Activated T-helper 1 cell treated with anti-CD3 and anti-CD28 coated beads, Interleukin-2, amount 50 U/mL, for 16 hours (primary cell): Measurements from ENCODE around the gene PPP2R3B.
"Not testable (repeated sequence)": the region's sequence is repeated elsewhere in the genome, so short reads cannot be mapped to it uniquely, and the experiment has no call there.

Experiments used
- DNase-seq, 2 donors: peaks; one replicate each; pipeline ENCODE4 v3.0.0-alpha.2; 2020; ENCODE audit warnings: low read depth in 1 of 2, low spot score in 1 of 2

Gene PPP2R3B

GRCh38 chrX:338836-339400 is 47.8 kb downstream of the PPP2R3B start:
- no peak for DNase-seq

DNA sequence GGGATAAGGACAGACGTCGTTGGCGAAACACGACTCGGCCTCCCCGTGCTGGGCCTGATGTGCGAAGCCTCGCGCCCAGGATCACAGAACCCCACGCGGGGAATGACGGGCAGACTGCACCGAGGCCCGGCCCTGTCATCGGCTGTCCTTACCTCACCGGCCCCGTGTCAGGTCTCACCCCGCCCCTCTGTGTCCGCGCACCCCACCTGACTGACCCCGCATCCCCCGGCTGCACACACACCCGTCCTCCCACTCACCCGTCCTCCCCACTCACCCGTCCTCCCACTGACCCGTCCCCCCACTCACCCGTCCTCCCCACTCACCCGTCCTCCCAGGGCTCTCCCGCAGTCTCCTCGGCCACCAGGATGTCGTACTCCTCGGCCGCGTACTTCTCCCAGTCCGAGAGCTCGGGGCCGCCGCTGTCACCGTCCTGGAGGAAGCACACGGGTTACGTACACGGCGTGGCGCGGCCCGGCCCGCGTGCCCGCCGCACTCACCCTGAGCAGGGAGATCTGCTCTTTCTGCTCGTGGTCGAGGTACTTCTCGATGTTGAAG is 48.3 kb downstream of the PPP2R3B start:
- no peak for DNase-seq

- DNase-seq: no peak
These were observed 49.3 kb downstream of the PPP2R3B start for GRCh38 chrX:337331-337831.

GRCh38 chrX:336227-336626 is 50.5 kb downstream of the PPP2R3B start:
- DNase-seq: no peak

DNA sequence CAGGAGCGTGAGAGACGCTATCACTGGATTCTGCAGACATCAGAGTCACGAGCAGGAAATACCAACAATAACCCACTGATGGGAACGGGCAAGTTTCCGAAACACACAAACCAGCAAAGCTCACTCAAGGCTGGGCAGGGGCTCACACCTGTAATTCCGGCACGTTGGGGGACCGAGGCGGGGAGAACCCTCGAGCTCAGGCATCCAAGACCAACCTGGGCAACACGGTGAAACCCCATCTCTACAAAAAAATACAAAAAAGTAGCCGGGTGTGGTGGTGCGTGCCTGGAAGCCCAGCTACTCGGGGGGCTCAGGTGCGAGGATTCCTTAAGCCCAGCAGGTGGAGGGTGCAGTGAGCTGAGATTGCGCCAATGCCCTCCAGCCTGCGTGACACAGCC is 51.0 kb downstream of the PPP2R3B start:
- DNase-seq: no peak

GRCh38 chrX:334971-335757 is 51.5 kb downstream of the PPP2R3B start:
- no peak for DNase-seq

- DNase-seq: no peak
These were observed 52.3 kb downstream of the PPP2R3B start for GRCh38 chrX:334331-334891.

- no peak for DNase-seq
These were observed 52.9 kb downstream of the PPP2R3B start for GRCh38 chrX:333611-334311.

DNA sequence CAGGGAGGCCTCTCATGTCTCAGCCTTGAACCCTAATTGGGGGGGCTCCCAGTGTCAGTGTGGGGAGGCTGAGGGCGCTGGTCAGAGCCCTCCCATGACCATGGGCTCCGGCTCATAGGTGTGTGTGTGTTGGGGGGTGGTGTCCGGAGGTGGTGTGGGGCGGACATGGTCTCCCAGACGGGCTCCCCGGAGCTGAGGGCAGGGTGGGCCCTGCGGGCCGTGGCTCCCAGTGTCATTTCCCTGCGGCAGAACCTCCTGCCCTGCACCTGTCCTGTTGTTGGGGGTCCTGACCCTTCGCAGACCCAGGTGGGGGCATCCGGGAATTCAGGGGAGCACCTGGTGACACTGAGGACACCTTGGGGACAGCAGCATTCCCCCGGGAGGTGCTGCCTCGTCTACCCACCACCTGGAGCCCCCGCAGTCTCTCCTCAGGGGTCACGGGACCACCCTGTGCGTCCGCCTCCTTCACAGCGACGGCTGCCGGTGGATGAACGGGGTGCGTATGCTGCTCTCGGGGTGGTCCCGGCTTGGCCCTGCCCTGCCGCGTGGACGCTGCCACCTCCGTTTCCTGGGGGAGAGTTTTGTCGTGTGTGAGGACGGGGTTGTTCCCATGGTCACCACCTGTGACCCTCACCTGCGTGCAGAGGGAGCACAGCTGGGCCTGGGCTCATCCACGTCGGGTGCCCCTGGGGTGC is 53.6 kb downstream of the PPP2R3B start:
- DNase-seq: no peak

DNA sequence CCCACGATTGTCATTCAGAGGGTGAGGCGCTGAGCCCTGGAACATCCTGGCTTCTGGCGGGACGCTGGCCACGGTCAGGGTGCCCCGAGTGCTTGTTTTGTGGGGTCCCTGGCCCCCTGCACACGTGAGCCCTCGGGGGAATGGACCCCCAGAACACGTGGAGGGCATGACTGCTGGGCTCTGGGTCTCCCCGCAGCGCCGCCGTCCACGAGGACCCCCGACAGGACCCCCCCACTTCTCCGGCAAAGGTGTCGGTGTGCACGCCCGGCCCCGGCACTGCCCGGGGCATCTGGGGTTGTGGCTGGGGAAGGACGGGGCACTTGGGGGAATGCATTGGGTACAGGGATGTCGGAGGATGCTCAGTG is 54.2 kb downstream of the PPP2R3B start:
- no peak for DNase-seq

DNA sequence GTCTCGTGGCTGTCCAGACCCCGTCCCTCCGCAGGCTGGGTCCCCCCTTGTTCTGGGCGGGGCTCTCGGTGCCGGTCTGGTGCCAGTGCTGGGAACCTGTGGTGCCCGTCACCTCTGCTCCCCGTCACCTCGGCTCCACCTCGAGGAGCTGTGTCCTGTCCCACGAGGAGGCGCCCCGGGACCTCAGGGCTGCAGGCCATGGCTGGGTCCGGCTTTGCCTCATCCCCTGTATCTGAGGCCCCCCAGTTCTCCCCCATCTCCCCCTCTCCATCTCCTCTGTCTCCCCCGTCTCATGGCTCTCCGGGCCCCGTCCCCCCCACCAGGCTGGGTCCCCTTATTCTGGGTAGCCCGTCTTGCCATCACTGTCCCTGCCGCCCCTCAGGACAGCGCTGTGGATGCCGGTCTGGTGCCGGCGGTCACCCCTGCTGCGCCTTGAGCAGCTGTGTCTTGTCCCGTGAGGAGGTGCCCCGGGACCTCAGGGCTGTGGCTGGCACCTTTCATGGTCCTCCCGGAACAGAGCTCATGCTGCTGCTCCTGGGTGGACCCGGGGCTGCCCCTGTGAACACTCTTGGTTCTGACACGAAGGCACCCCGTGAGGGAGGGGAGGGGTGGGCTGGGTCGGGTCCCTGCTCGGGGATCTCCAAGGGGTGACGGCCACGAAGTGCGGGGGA is 54.7 kb downstream of the PPP2R3B start:
- no peak for DNase-seq

DNA sequence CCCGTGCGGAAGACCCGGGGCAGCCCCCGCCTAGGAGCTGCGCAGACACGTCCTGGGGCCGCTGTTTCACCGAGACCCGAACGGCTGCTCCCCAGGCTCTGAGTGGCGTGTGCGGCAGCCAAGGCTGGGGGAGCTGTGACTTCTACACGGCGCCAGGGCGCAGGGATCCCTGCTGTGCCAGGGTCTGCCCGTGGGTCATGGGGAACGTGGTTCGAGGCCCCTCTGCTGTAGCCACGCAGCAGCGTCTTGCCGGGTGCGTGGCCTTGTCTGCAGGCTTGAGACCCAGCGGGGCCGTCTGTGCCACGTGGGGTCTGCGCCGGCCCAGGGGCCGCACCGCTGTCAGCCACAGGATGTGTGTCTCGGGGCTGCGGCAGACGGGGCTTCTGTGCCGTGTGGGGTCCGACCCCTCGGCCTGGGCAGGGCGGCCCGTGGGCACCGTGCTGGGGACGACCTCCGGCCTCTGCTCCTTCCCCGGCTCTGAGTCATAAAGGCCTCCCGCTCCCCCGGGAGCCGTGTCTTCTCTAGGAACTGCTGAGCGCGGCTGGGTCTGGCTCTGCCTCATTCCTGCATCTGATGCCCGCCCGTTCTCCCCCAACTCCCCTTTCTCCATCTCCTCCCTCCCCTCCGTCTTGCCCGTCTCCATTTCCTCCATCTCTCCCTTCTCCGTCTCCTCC is 55.4 kb downstream of the PPP2R3B start:
- DNase-seq: no peak

DNA sequence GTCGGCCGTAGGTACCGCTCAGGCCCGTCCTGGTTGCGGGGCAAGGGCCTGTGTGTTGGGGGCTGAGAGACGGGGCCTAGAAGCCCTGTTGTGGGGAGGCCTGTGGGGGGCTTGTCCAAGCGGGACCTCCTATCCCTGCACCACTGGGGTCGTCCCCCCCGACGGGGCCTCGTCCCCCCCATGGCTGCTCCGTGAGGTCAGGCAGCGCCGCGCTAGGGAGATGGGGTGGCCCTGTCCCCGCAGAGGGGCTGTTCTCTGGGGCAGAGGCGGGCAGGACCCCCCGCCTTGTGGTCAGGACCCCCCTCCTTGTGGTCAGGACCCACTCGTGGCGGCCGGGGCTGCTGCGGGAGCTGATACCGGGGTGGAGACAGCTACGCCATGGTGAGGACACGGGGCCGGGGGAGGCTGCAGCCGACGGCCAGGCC is 56.0 kb downstream of the PPP2R3B start:
- no peak for DNase-seq

GRCh38 chrX:330141-330725 is 56.5 kb downstream of the PPP2R3B start:
- DNase-seq: not testable (repeated sequence)

GRCh38 chrX:329291-329910 is 57.3 kb downstream of the PPP2R3B start:
- DNase-seq: no peak

GRCh38 chrX:327660-328126 is 59.0 kb downstream of the PPP2R3B start:
- no peak for DNase-seq

GRCh38 chrX:324664-325063 is 62.0 kb downstream of the PPP2R3B start:
- not testable (repeated sequence) for DNase-seq

DNA sequence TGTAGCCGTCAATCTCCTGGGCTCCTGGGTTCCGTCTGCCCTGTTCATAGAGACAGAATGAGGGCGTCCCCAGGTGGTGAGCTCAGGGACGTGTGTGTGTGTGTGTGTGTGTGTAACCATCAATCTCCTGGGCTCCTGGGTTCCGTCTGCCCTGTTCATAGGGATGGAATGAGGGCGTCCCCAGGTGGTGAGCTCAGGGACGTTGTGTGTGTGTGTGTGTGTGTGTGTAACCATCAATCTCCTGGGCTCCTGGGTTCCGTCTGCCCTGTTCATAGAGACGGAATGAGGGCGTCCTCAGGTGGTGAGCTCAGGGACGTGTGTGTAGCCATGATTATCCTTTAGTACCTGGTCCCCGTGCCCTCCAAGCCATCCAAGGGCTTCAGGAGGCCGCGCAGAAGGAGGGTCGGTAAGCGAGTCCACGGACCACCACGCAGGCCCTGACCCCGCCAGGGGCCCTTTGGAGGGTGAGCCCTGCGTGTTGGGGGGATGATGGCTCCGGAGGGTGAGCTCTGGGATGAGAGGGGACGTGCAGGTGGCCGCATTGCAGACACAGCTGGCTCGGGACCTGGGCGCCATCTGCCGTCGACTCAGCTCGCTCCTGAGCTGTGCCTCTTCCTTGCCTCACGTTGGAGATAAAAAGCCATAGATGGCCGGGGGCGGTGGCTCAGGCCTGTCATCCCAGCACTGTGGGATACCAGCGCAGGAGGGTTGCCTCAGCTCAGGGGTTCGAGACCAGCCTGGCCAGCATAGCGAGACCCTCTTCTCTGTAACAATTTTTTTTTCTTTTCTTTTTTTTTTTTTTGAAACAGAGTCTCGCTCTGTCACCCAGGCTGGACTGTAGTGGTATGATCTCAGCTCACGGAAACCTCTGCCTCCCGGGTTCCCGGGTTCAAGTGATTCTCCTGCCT is 62.7 kb downstream of the PPP2R3B start:
- DNase-seq: no peak
